Hepatocyte (in vitro differentiated cells): ENCODE measurements around the gene MBNL3.

Experiments used
- EZH2 ChIP-seq: fragments of 200-600 bp; sonication (generic); IDR thresholded peaks from 2 replicates; pipeline ENCODE4 v1.6.1; 2016; ENCODE audit warnings: antibody characterized with exemption, mild to moderate bottlenecking, borderline replicate concordance
- EZH2phosphoT487 ChIP-seq: fragments of 200-600 bp; sonication (generic); IDR thresholded peaks from one replicate; pipeline ENCODE4 v1.6.1; 2018; ENCODE audit warnings: antibody characterized with exemption, mild to moderate bottlenecking, low read depth, moderate library complexity; ENCODE audit not compliant: unreplicated experiment, severe bottlenecking
- TF ChIP-seq, protein P1 (sequence below): fragments of 200-600 bp; sonication (generic); IDR thresholded peaks from 2 replicates; pipeline ENCODE4 v1.5.1; 2016; ENCODE audit warnings: antibody characterized with exemption, mild to moderate bottlenecking; ENCODE audit not compliant: poor library complexity

- TF ChIP-seq, protein P1, sequence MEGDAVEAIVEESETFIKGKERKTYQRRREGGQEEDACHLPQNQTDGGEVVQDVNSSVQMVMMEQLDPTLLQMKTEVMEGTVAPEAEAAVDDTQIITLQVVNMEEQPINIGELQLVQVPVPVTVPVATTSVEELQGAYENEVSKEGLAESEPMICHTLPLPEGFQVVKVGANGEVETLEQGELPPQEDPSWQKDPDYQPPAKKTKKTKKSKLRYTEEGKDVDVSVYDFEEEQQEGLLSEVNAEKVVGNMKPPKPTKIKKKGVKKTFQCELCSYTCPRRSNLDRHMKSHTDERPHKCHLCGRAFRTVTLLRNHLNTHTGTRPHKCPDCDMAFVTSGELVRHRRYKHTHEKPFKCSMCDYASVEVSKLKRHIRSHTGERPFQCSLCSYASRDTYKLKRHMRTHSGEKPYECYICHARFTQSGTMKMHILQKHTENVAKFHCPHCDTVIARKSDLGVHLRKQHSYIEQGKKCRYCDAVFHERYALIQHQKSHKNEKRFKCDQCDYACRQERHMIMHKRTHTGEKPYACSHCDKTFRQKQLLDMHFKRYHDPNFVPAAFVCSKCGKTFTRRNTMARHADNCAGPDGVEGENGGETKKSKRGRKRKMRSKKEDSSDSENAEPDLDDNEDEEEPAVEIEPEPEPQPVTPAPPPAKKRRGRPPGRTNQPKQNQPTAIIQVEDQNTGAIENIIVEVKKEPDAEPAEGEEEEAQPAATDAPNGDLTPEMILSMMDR = no peak
- TF ChIP-seq EZH2 = no peak
- no peak for TF ChIP-seq EZH2phosphoT487
Measured at GRCh38 chrX:132467989-132468388, 20.8 kb downstream of the MBNL3 start.
